A549 (cell line): ENCODE results near the gene OR10D3. TPM values are rescaled to one million over a fixed set of nuclear protein-coding genes. Genes with fewer than 3 reads are reported as not detected.

Experiments used
- ATAC-seq, 2 experiments: fragments of 200-7000 bp in 1 of 2; fragments of >200 bp in 1 of 2; cut with Nextera tagmentation in 1 of 2; cut with Tn5 transposase in 1 of 2; 3 replicates each; pipeline versions ENCODE4 v1.8.0 to v1.9.1; 2018 to 2020; ENCODE audit warnings: mild to moderate bottlenecking in 1 of 2, moderate library complexity in 1 of 2
- CTCF ChIA-PET: fragments of 300-600 bp; sonication (Branson Sonifier 250); formaldehyde crosslinking; extraction: SDS; loops from one replicate; lab custom pipeline; 2021; ENCODE audit warnings: antibody characterized with exemption, inconsistent platforms; lab: Yijun Ruan, JAX
- POLR2A ChIA-PET: fragments of 350-600 bp; formaldehyde crosslinking; extraction: SDS; loops from one replicate; lab custom pipeline; 2021; ENCODE audit warnings: antibody characterized with exemption, inconsistent platforms; lab: Yijun Ruan, JAX
- DNase-seq, 2 experiments: peaks; one replicate each; pipeline versions ENCODE4 v3.0.0 to v3.0.0-alpha.2; 2011 to 2016; ENCODE audit warnings: low read depth in 1 of 2, low spot score in 1 of 2
- FAIRE-seq: peaks from 2 replicates; lab custom pipeline; 2011; peaks lifted over from hg19 to GRCh38; lab: Jason Lieb, UNC
- H3K27ac ChIP-seq, 2 experiments: fragments of >200 bp; sonication (Bioruptor Twin); formaldehyde crosslinking; 3 replicates each; pipeline ENCODE4 v1.5.1; 2016 to 2017
- H3K4me1 ChIP-seq: fragments of >200 bp; sonication (Bioruptor Twin); formaldehyde crosslinking; 3 replicates; pipeline ENCODE4 v1.6.1; 2016
- H3K4me2 ChIP-seq: fragments of >200 bp; sonication (Bioruptor Twin); formaldehyde crosslinking; 3 replicates; pipeline ENCODE4 v1.6.1; 2016
- H3K4me3 ChIP-seq: fragments of >200 bp; sonication (Bioruptor Twin); formaldehyde crosslinking; 3 replicates; pipeline ENCODE4 v1.5.1; 2016
- H3K9me3 ChIP-seq: fragments of >200 bp; sonication (Bioruptor Twin); formaldehyde crosslinking; 3 replicates; pipeline ENCODE4 v1.6.1; 2016
- BCL3 ChIP-seq: fragments of >200 bp; sonication (Bioruptor Twin); formaldehyde crosslinking; IDR thresholded peaks from 3 replicates; pipeline ENCODE4 v1.6.1; 2016
- CEBPB ChIP-seq, 2 experiments: fragments of >200 bp in 1 of 2; sonication (Bioruptor Twin) in 1 of 2; formaldehyde crosslinking in 1 of 2; IDR thresholded peaks; 2 replicates each; pipeline ENCODE4 v1.6.1; 2012 to 2016
- EHF ChIP-seq: fragments of 250-450 bp; sonication (Bioruptor Pico); IDR thresholded peaks from 2 replicates; pipeline ENCODE4 v1.5.0; 2020; ENCODE audit warnings: mild to moderate bottlenecking
- FOSL2 ChIP-seq, 2 experiments: fragments of 450-650 bp in 1 of 2; fragments of >200 bp in 1 of 2; sonication (Bioruptor Twin) in 1 of 2; formaldehyde crosslinking; IDR thresholded peaks; 2 replicates each; pipeline versions ENCODE4 v1.5.0 to v1.6.1; 2016 to 2020; ENCODE audit warnings: mild to moderate bottlenecking in 1 of 2, moderate library complexity in 1 of 2
- HEYL ChIP-seq: fragments of 250-450 bp; sonication (Bioruptor Pico); IDR thresholded peaks from 2 replicates; pipeline ENCODE4 v1.8.0; 2021; ENCODE audit warnings: mild to moderate bottlenecking, moderate library complexity
- HOXA7 ChIP-seq: fragments of 250-450 bp; sonication (Bioruptor Pico); IDR thresholded peaks from 2 replicates; pipeline ENCODE4 v1.5.0; 2020; ENCODE audit warnings: mild to moderate bottlenecking, moderate library complexity
- JUN ChIP-seq, 2 experiments: fragments of >200 bp; sonication (Bioruptor Twin); formaldehyde crosslinking; IDR thresholded peaks; 2 replicates in 1 of 2; 3 replicates in 1 of 2; pipeline ENCODE4 v1.6.1; 2016 to 2017
- MAX ChIP-seq: IDR thresholded peaks from 2 replicates; pipeline ENCODE4 v1.6.1; 2012
- NFE2L2 ChIP-seq: fragments of 150-350 bp; conservative IDR thresholded peaks from 2 replicates; pipeline ENCODE4 v1.6.1; 2014; ENCODE audit warnings: low read length
- NPAS2 ChIP-seq: fragments of 250-450 bp; sonication (Bioruptor Pico); IDR thresholded peaks from 2 replicates; pipeline ENCODE4 v1.8.0; 2022; ENCODE audit warnings: mild to moderate bottlenecking, moderate library complexity, borderline replicate concordance
- NR3C1 ChIP-seq: fragments of >200 bp; sonication (Bioruptor Twin); formaldehyde crosslinking; IDR thresholded peaks from 3 replicates; pipeline ENCODE4 v1.6.1; 2017
- PHF8 ChIP-seq: fragments of 200-600 bp; sonication (generic); IDR thresholded peaks from 2 replicates; pipeline ENCODE4 v1.6.1; 2016; ENCODE audit warnings: low read depth, mild to moderate bottlenecking, antibody characterized with exemption, moderate library complexity, borderline replicate concordance
- RAD21 ChIP-seq, 2 experiments: fragments of >200 bp in 1 of 2; sonication (Bioruptor Twin) in 1 of 2; formaldehyde crosslinking in 1 of 2; IDR thresholded peaks in 1 of 2; conservative IDR thresholded peaks in 1 of 2; 2 replicates in 1 of 2; 3 replicates in 1 of 2; pipeline ENCODE4 v1.6.1; 2012 to 2018; ENCODE audit warnings: inconsistent platforms in 1 of 2
- RCOR1 ChIP-seq: fragments of 150-350 bp; IDR thresholded peaks from 2 replicates; pipeline ENCODE4 v1.6.1; 2014; ENCODE audit warnings: antibody characterized with exemption, low read length, low read depth
- TFCP2L1 ChIP-seq: fragments of 250-450 bp; sonication (Bioruptor Pico); IDR thresholded peaks from 2 replicates; pipeline ENCODE4 v1.5.0; 2021; ENCODE audit warnings: mild to moderate bottlenecking
- TP53 ChIP-seq: fragments of 250-450 bp; sonication (Bioruptor Pico); IDR thresholded peaks from 2 replicates; pipeline ENCODE4 v1.5.0; 2021; ENCODE audit warnings: mild to moderate bottlenecking, moderate library complexity
- ZNF302 ChIP-seq: fragments of 250-450 bp; sonication (Bioruptor Pico); IDR thresholded peaks from 2 replicates; pipeline ENCODE4 v1.9.0; 2021; ENCODE audit warnings: inconsistent platforms, mild to moderate bottlenecking, moderate library complexity
- WGBS: methylation state at CpG from one replicate; pipeline ENCODE4 v1.1.6; 2017; ENCODE audit errors: missing lambda C conversion rate; 5-methylcytosine and 5-hydroxymethylcytosine counted together
- polyA plus RNA-seq, 4 experiments: library from polyadenylated mRNA; depleted of rRNA in 3 of 4; stranded (reverse); fragments of >200 nt; fragmentation: RNase III in 1 of 4; extraction: RNeasy Plus Mini Kit Qiagen cat#74134 plus additional on column Dnase treatment in 1 of 4; gene quantifications; 2 replicates in 3 of 4; 3 replicates in 1 of 4; pipeline ENCODE4 v1.2.3, GENCODE V29; 2011 to 2017
- TF ChIP-seq, protein P1 (sequence below): IDR thresholded peaks from 2 replicates; pipeline ENCODE4 v1.6.1; 2012
- TF ChIP-seq, protein P2 (sequence below): fragments of >200 bp; sonication (Bioruptor Twin); formaldehyde crosslinking; IDR thresholded peaks from 2 replicates; pipeline ENCODE4 v1.6.1; 2016
- TF ChIP-seq, protein P3 (sequence below): fragments of 250-450 bp; sonication (Bioruptor Pico); IDR thresholded peaks from 2 replicates; pipeline ENCODE4 v1.5.0; 2021; ENCODE audit warnings: mild to moderate bottlenecking, moderate library complexity, borderline replicate concordance

OR10D3 gene
- polyA plus RNA-seq, 2 of the 4 experiments (the other 2 are of a cell fraction), result not detected

DNA sequence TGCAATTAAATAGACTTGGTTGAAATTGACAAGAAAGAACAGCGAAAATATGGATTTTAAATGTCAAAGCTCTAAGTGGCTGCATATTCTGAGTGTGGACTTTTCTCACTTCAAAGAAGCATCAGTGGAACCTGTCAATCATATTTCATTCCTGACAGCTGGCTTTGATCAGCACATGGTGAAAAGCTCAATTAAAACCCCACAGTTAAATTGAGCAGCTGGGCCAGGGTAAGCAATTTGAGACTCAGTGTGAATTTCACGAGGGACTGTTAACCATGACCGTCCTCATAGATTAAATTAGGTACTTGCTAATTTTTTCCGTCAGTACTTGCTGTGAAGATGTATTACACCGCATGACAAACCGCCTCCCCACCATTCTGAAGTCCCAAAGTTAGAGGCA lies 11.0 kb upstream of the OR10D3 start:
- 86% methylated on average over 6 of the region's 6 CpGs for WGBS
- CTCF ChIA-PET, result no interaction called here
- no peak for FAIRE-seq
- DNase-seq, result no peak
- no peak overlapping the region for H3K4me3 ChIP-seq
- no peak for TF ChIP-seq TFCP2L1 (CRISPR knock-in tag)
- no peak for TF ChIP-seq EHF
- TF ChIP-seq JUN (IDR thresholded peaks at IDR 0.05), result no peak
- TF ChIP-seq RCOR1, result no peak
- no peak for TF ChIP-seq NPAS2
- TF ChIP-seq, protein P1, sequence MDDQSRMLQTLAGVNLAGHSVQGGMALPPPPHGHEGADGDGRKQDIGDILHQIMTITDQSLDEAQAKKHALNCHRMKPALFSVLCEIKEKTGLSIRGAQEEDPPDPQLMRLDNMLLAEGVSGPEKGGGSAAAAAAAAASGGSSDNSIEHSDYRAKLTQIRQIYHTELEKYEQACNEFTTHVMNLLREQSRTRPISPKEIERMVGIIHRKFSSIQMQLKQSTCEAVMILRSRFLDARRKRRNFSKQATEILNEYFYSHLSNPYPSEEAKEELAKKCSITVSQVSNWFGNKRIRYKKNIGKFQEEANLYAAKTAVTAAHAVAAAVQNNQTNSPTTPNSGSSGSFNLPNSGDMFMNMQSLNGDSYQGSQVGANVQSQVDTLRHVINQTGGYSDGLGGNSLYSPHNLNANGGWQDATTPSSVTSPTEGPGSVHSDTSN, result no peak
- no peak for TF ChIP-seq BCL3
- no peak for TF ChIP-seq HEYL (CRISPR knock-in tag)
- TF ChIP-seq ZNF302 (CRISPR knock-in tag), result no peak
- TF ChIP-seq NR3C1, result no peak
- TF ChIP-seq TP53 (CRISPR knock-in tag), result no peak
- no peak for TF ChIP-seq RAD21 (conservative IDR thresholded peaks at IDR 0.05 in 1 of 2, IDR thresholded peaks at IDR 0.05 in 1 of 2)
- TF ChIP-seq, protein P2, sequence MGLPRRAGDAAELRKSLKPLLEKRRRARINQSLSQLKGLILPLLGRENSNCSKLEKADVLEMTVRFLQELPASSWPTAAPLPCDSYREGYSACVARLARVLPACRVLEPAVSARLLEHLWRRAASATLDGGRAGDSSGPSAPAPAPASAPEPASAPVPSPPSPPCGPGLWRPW, result no peak
- no peak for TF ChIP-seq PHF8
- TF ChIP-seq CEBPB (IDR thresholded peaks at IDR 0.05), result no peak
- no peak for TF ChIP-seq NFE2L2
- no peaks in the 10 kb centered on the region for H3K9me3 ChIP-seq
- no peak overlapping the region for H3K27ac ChIP-seq
- 0 out of 3 replicates have a peak, but pooled peaks cover 3% of the 10 kb centered on the region for H3K4me1 ChIP-seq
- no peak overlapping the region for H3K4me2 ChIP-seq
- POLR2A ChIA-PET, result no interaction called here
- no peak for ATAC-seq

- ChIA-PET CTCF (no interaction called here), POLR2A (no interaction called here)
- Histone ChIP-seq H3K4me1 (0 out of 3 replicates have a peak, but pooled peaks cover 3% of the 10 kb centered on the region), H3K27ac (no peak overlapping the region), H3K9me3 (no peaks in the 10 kb centered on the region), H3K4me3 (no peak overlapping the region), H3K4me2 (no peak overlapping the region)
- no peak for TF ChIP-seq FOSL2 (IDR thresholded peaks at IDR 0.05)
- TF ChIP-seq FOSL2 (CRISPR knock-in tag; IDR thresholded peaks at IDR 0.05), result no peak
- TF ChIP-seq, protein P3, sequence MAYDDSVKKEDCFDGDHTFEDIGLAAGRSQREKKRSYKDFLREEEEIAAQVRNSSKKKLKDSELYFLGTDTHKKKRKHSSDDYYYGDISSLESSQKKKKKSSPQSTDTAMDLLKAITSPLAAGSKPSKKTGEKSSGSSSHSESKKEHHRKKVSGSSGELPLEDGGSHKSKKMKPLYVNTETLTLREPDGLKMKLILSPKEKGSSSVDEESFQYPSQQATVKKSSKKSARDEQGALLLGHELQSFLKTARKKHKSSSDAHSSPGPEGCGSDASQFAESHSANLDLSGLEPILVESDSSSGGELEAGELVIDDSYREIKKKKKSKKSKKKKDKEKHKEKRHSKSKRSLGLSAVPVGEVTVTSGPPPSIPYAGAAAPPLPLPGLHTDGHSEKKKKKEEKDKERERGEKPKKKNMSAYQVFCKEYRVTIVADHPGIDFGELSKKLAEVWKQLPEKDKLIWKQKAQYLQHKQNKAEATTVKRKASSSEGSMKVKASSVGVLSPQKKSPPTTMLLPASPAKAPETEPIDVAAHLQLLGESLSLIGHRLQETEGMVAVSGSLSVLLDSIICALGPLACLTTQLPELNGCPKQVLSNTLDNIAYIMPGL (CRISPR knock-in tag), result no peak
- TF ChIP-seq MAX, result no peak
- no peak for TF ChIP-seq NPAS2
- no peak for TF ChIP-seq HOXA7 (CRISPR knock-in tag)
- FAIRE-seq (no peak), ATAC-seq (no peak), DNase-seq (no peak)
- 73% methylated on average over 1 of the region's 1 CpG for WGBS
Measured at GRCh38 chr11:124172599-124172998, 10.5 kb upstream of the OR10D3 start.
